K562 (cell line): Measurements from ENCODE around the gene ACER3.

Experiments
- BHLHE40 ChIP-seq: IDR thresholded peaks from 2 replicates; pipeline ENCODE4 v1.6.1; 2011; ENCODE audit warnings: low read length, improper control_type of control experiment
- GABPB2 ChIP-seq: fragments of 250-450 bp; sonication (Bioruptor Pico); conservative IDR thresholded peaks from 2 replicates; pipeline ENCODE4 v1.5.1; 2021; ENCODE audit warnings: mild to moderate bottlenecking
- HCFC1 ChIP-seq: IDR thresholded peaks from 2 replicates; pipeline ENCODE4 v1.6.1; 2012; ENCODE audit warnings: low read depth, low read length, improper control_type of control experiment
- HDAC3 ChIP-seq: fragments of 450-650 bp; IDR thresholded peaks from 2 replicates; pipeline ENCODE4 v1.6.1; 2018; ENCODE audit warnings: borderline replicate concordance, mild to moderate bottlenecking, moderate library complexity; ENCODE audit not compliant: partially characterized antibody
- RNF219 ChIP-seq: fragments of 250-450 bp; sonication (Bioruptor Pico); IDR thresholded peaks from 2 replicates; pipeline ENCODE4 v1.5.0; 2022; ENCODE audit warnings: mild to moderate bottlenecking
- THRB ChIP-seq: fragments of 450-650 bp; formaldehyde crosslinking; conservative IDR thresholded peaks from 2 replicates; pipeline ENCODE4 v1.4.0; 2022; ENCODE audit warnings: mild to moderate bottlenecking, missing genetic modification characterization

GRCh38 chr11:77063861-77064260 lies 203.1 kb downstream of the ACER3 start:
- TF ChIP-seq RNF219 (no peak), GABPB2 (CRISPR knock-in tag) (no peak), HDAC3 (no peak), BHLHE40 (no peak), THRB (CRISPR knock-in tag) (no peak), HCFC1 (no peak)
